Osteoblast (primary cell): Measurements from ENCODE around the gene PATJ. TPM values are rescaled to one million over a fixed set of nuclear protein-coding genes. Genes with fewer than 3 reads are reported as not detected.

ENCODE experiments used
- DNase-seq: peaks from one replicate; pipeline ENCODE4 v3.0.0; 2011; ENCODE audit warnings: low spot score, mixed read lengths; ENCODE audit not compliant: insufficient read length; ENCODE audit errors: missing footprints
- H2AFZ ChIP-seq: 2 replicates; pipeline ENCODE4 v1.6.0; 2011; ENCODE audit warnings: mild to moderate bottlenecking, low read length
- H3K27ac ChIP-seq: 2 replicates; pipeline ENCODE4 v1.5.1; 2011; ENCODE audit warnings: mild to moderate bottlenecking, low read depth, low read length, moderate library complexity
- H3K27me3 ChIP-seq: 2 replicates; pipeline ENCODE4 v1.6.0; 2012; ENCODE audit warnings: mild to moderate bottlenecking, control low read depth, inconsistent platforms, low read length, moderate library complexity; ENCODE audit not compliant: insufficient read depth
- H3K36me3 ChIP-seq: 2 replicates; pipeline ENCODE4 v1.5.1; 2011; ENCODE audit warnings: mild to moderate bottlenecking, low read length, control low read depth, moderate library complexity; ENCODE audit not compliant: insufficient read depth
- H3K4me1 ChIP-seq: 2 replicates; pipeline ENCODE4 v1.5.1; 2011; ENCODE audit warnings: mild to moderate bottlenecking, low read length, control low read depth, moderate library complexity; ENCODE audit not compliant: insufficient read depth
- H3K4me2 ChIP-seq: 2 replicates; pipeline ENCODE4 v1.6.0; 2011; ENCODE audit warnings: mild to moderate bottlenecking, low read length; ENCODE audit not compliant: insufficient read depth
- H3K4me3 ChIP-seq: fragments of 200-600 bp; sonication (generic); 3 replicates; pipeline ENCODE4 v1.5.1; 2012; ENCODE audit warnings: mild to moderate bottlenecking, low read length, inconsistent platforms; ENCODE audit not compliant: insufficient read depth
- H3K79me2 ChIP-seq: 2 replicates; pipeline ENCODE4 v1.6.0; 2012; ENCODE audit warnings: mild to moderate bottlenecking, low read length, control low read depth, inconsistent platforms; ENCODE audit not compliant: insufficient read depth
- H3K9me3 ChIP-seq: 2 replicates; pipeline ENCODE4 v1.5.1; 2011; ENCODE audit warnings: low read depth, low read length, control low read depth
- H4K20me1 ChIP-seq: 2 replicates; pipeline ENCODE4 v1.6.0; 2012; ENCODE audit warnings: mild to moderate bottlenecking, low read length, control low read depth; ENCODE audit not compliant: insufficient read depth
- small RNA-seq: library from RNA; depleted of rRNA; stranded (forward); fragments of <200 nt; gene quantifications from one replicate; pipeline ENCODE3, GENCODE V24; 2012
- total RNA-seq: library from RNA; depleted of rRNA; stranded (reverse); fragments of >200 nt; gene quantifications from 2 replicates; pipeline ENCODE4 v1.2.3, GENCODE V29; 2012
- TF ChIP-seq, protein P1 (sequence below): IDR thresholded peaks from 2 replicates; pipeline ENCODE4 v1.5.1; 2011; ENCODE audit warnings: mild to moderate bottlenecking, low read depth, low read length, moderate library complexity; ENCODE audit errors: extremely low read depth

The PATJ gene
- total RNA-seq, 1 donor = 10.1 TPM

DNA sequence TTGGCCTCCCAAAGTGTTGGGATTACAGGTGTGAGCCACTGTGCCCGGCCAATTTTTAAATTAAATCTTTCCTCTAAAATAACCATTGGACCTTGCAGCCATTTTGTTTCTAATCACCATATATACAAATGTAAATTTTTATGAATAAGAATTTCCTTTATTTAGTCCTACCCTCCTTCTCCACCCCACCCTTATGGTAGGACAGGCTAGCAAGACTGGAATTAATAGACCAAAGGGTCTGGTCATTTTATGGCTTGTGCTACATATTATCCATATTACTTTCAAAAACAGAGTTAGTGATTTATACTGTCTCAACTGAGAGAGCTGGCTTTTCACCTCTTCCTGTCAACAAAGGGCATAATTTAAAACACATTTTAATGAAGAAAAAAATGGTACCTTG lies 478.9 kb downstream of the PATJ start:
- Histone ChIP-seq H3K4me1 (no peaks in the 10 kb centered on the region), H3K27ac (no peak overlapping the region), H3K9me3 (no peaks in the 10 kb centered on the region), H3K4me2 (no peak overlapping the region), H3K27me3 (no peaks in the 10 kb centered on the region), H3K4me3 (no peak overlapping the region), H2AFZ (no peak overlapping the region), H4K20me1 (no peaks in the 10 kb centered on the region), H3K79me2 (no peaks in the 10 kb centered on the region), H3K36me3 (no peaks in the 10 kb centered on the region)
- DNase-seq = no peak
- TF ChIP-seq, protein P1, sequence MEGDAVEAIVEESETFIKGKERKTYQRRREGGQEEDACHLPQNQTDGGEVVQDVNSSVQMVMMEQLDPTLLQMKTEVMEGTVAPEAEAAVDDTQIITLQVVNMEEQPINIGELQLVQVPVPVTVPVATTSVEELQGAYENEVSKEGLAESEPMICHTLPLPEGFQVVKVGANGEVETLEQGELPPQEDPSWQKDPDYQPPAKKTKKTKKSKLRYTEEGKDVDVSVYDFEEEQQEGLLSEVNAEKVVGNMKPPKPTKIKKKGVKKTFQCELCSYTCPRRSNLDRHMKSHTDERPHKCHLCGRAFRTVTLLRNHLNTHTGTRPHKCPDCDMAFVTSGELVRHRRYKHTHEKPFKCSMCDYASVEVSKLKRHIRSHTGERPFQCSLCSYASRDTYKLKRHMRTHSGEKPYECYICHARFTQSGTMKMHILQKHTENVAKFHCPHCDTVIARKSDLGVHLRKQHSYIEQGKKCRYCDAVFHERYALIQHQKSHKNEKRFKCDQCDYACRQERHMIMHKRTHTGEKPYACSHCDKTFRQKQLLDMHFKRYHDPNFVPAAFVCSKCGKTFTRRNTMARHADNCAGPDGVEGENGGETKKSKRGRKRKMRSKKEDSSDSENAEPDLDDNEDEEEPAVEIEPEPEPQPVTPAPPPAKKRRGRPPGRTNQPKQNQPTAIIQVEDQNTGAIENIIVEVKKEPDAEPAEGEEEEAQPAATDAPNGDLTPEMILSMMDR = no peak

DNA sequence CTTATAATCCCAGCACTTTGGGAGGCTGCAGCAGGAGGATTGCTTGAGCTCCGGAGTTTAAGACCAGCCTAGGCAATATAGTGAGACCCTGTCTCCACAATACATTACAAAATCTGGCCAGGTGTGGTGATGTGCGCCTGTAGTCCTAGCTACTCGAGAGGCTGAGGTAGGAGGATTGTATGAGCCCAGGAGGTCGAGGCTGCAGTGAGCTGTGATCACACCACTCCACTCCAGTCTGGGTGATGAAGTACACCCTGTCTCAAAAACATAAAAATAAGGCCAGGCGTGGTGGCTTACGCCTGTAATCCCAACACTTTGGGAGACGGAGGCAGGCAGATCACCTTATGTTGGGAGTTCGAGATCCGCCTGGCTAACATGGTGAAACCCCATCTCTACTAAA lies 480.0 kb downstream of the PATJ start:
- Histone ChIP-seq H2AFZ (no peak overlapping the region), H3K36me3 (no peaks in the 10 kb centered on the region), H3K4me2 (no peak overlapping the region), H3K9me3 (no peaks in the 10 kb centered on the region), H3K79me2 (no peaks in the 10 kb centered on the region), H3K27me3 (no peaks in the 10 kb centered on the region), H3K4me3 (no peak overlapping the region), H3K4me1 (no peaks in the 10 kb centered on the region), H4K20me1 (no peaks in the 10 kb centered on the region), H3K27ac (no peak overlapping the region)
- no peak for DNase-seq
- TF ChIP-seq, protein P1 = no peak

DNA sequence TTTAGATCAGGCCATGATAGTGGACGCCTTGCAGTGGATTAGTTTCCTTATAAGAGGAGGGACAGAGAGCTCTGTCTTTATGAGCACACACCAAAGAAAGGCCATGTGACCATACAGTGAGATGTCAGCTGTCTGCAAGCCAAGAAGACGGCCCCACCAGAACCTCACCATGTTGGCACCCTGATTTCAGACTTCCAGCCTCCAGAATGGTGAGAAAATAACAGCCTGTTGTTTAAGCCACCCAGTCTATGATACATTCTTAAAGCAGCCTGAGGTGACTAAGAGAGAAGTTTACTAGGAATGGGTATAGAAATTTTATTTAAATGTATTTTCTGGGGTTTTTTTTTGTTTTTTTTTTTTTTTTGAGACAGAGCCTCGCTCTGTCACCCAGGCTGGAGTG lies 481.9 kb downstream of the PATJ start:
- H2AFZ ChIP-seq = no peak overlapping the region
- H4K20me1 ChIP-seq = no peaks in the 10 kb centered on the region
- H3K27me3 ChIP-seq = no peaks in the 10 kb centered on the region
- TF ChIP-seq, protein P1 = no peak
- H3K9me3 ChIP-seq = no peaks in the 10 kb centered on the region
- H3K4me1 ChIP-seq = no peaks in the 10 kb centered on the region
- no peaks in the 10 kb centered on the region for H3K36me3 ChIP-seq
- no peak overlapping the region for H3K27ac ChIP-seq
- no peak for DNase-seq
- no peaks in the 10 kb centered on the region for H3K79me2 ChIP-seq
- no peak overlapping the region for H3K4me3 ChIP-seq
- no peak overlapping the region for H3K4me2 ChIP-seq

DNA sequence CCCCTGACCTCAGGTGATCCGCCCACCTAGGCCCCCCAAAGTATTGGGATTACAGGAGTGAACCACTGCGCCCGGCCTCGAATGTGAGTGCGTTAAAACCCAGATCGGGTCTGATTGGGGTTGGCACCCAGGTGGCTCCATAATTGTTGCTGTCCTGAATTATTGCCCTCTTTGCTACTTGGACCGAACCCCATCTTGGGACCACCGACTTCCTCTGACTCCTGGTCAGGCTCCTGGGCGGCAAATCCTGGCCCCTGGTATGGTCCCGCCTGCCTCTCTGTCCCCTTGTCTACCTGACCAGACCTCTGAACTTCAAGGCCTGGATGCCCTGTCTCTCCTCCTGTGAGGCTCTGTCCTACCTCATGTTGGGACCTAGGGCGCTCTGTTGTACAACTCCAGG lies 485.2 kb downstream of the PATJ start:
- DNase-seq = no peak
- Histone ChIP-seq H3K4me2 (no peak overlapping the region), H3K79me2 (no peaks in the 10 kb centered on the region), H4K20me1 (no peaks in the 10 kb centered on the region), H3K9me3 (no peaks in the 10 kb centered on the region), H2AFZ (no peak overlapping the region), H3K4me1 (no peaks in the 10 kb centered on the region), H3K27ac (no peak overlapping the region), H3K4me3 (no peak overlapping the region), H3K36me3 (no peaks in the 10 kb centered on the region), H3K27me3 (no peaks in the 10 kb centered on the region)
- TF ChIP-seq, protein P1 = no peak

Small RNAs within 50 kb of the gene (small RNA-seq; reads per million reads assigned to genes)
- gene LAMTOR5P1 (not detected), gene MIR3116-1 (not detected), gene RN7SL180P (not detected), gene RNU6-1177P (not detected), gene RNU6-414P (not detected)

Other genes with a start within 250 kb of the PATJ start
- gene TM2D1, start 17.3 kb upstream of the PATJ start, total RNA-seq = 40.2 and 42.1 TPM in 2 replicates